A549 treated with RU486 at 1 μM for 4 hours (cell line): ENCODE data around the gene MALSU1. TPM values are rescaled to one million over a fixed set of nuclear protein-coding genes. Genes with fewer than 3 reads are reported as not detected.

Experiments used
- total RNA-seq: library from RNA; stranded (reverse); fragments of 200-300 nt; extraction: Qiagen RNA extraction; gene quantifications from 5 replicates; pipeline ENCODE4 v1.2.3, GENCODE V29; 2022; ENCODE audit warnings: low read depth

Gene MALSU1
- total RNA-seq = 62.9 to 90.9 TPM (median 87.5 TPM) in 5 replicates

GRCh38 chr7:23298885-23299769 lies at the start of gene MALSU1:
Gene MALSU1 (plus strand): TSS chr7:23299339. CDS start chr7:23299353, 14 bp downstream.

Other genes starting within 250 kb of the MALSU1 start
- 17.4 to 25.0 TPM (median 24.4 TPM) in 5 replicates for gene KLHL7, start 193.6 kb upstream of the MALSU1 start, total RNA-seq
- gene NUP42, start 117.3 kb upstream of the MALSU1 start, total RNA-seq = 23.3 to 31.8 TPM (median 27.1 TPM) in 5 replicates
- 1.7 to 3.3 TPM (median 2.6 TPM) in 5 replicates for gene GPNMB, start 52.6 kb upstream of the MALSU1 start, total RNA-seq
- gene IGF2BP3, start 171.2 kb downstream of the MALSU1 start, total RNA-seq = 15.8 to 28.0 TPM (median 25.1 TPM) in 5 replicates
- gene TRA2A, start 232.6 kb downstream of the MALSU1 start, total RNA-seq = 70.1 to 91.6 TPM (median 73.3 TPM) in 5 replicates